Measurements from ENCODE around the gene RTL1.

DNA sequence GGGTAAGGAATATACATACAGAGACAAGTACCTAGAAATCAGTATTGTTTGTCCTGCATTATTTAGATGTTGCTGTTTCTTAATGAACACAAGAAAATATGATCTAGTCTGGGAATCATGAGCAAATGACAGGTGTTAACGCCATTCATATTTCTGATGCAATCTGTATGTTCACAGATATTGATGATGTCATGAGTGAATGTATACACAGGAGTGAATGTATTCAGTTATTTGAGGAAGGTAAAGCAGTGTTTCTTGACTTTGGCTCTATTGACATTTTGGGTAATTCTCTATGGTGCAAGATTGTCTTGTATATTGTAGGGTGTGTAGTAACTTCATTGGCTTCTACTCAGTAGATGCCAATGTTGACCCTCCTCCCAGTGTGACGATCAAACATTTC lies 26.7 kb upstream of the RTL1 start:
- TF ChIP-seq, protein P1, sequence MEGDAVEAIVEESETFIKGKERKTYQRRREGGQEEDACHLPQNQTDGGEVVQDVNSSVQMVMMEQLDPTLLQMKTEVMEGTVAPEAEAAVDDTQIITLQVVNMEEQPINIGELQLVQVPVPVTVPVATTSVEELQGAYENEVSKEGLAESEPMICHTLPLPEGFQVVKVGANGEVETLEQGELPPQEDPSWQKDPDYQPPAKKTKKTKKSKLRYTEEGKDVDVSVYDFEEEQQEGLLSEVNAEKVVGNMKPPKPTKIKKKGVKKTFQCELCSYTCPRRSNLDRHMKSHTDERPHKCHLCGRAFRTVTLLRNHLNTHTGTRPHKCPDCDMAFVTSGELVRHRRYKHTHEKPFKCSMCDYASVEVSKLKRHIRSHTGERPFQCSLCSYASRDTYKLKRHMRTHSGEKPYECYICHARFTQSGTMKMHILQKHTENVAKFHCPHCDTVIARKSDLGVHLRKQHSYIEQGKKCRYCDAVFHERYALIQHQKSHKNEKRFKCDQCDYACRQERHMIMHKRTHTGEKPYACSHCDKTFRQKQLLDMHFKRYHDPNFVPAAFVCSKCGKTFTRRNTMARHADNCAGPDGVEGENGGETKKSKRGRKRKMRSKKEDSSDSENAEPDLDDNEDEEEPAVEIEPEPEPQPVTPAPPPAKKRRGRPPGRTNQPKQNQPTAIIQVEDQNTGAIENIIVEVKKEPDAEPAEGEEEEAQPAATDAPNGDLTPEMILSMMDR (IDR thresholded peaks at IDR 0.05; ENCODE audit: insufficient read depth, low read length, poor library complexity, severe bottlenecking) = no peak
- TF ChIP-seq EZH2phosphoT487 (conservative IDR thresholded peaks at IDR 0.05; ENCODE audit: low read length) = no peak
